Vagina (tissue), 2 donors: ENCODE results near the gene CHRM2.

Experiments
- POLR2AphosphoS5 ChIP-seq, 2 donors: sonication (generic); formaldehyde crosslinking; IDR thresholded peaks; one replicate each; pipeline ENCODE4 v1.9.0; 2017; ENCODE audit warnings: antibody characterized with exemption in 2 of 2, mild to moderate bottlenecking in 2 of 2, low read depth in 1 of 2; ENCODE audit not compliant: insufficient read depth in 1 of 2
- TF ChIP-seq, protein P1 (sequence below), 3 experiments: fragments of 450-650 bp in 2 of 3; fragments of 200-600 bp in 1 of 3; sonication (generic) in 1 of 3; IDR thresholded peaks; one replicate each; pipeline ENCODE4 v1.5.1; 2017 to 2019; ENCODE audit warnings: antibody characterized with exemption in 3 of 3, mild to moderate bottlenecking in 2 of 3, moderate library complexity in 2 of 3

DNA sequence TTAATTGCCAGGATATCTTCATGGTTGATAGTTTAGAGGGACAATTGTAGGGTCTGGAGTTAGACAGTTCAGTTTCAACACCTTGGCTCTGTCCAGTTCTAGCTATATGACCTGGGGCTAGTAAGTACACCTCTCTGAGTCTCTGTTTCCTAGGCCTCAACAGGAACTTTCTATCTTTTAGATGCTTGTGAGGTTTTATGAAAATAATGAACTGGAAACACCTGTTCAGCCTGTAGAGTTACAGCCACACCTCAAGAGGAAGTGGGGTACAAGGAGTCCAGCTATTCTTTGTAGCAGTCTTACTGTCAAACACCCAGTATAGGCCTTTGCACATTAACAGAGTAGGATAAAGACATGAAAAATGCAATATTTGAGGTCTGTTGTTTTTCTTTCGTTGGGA, 73.4 kb downstream of the CHRM2 start:
- no peak for TF ChIP-seq POLR2AphosphoS5 (IDR thresholded peaks at IDR 0.05; ENCODE audit: insufficient read depth in 1 of 2, low read depth in 1 of 2)
- TF ChIP-seq, protein P1, sequence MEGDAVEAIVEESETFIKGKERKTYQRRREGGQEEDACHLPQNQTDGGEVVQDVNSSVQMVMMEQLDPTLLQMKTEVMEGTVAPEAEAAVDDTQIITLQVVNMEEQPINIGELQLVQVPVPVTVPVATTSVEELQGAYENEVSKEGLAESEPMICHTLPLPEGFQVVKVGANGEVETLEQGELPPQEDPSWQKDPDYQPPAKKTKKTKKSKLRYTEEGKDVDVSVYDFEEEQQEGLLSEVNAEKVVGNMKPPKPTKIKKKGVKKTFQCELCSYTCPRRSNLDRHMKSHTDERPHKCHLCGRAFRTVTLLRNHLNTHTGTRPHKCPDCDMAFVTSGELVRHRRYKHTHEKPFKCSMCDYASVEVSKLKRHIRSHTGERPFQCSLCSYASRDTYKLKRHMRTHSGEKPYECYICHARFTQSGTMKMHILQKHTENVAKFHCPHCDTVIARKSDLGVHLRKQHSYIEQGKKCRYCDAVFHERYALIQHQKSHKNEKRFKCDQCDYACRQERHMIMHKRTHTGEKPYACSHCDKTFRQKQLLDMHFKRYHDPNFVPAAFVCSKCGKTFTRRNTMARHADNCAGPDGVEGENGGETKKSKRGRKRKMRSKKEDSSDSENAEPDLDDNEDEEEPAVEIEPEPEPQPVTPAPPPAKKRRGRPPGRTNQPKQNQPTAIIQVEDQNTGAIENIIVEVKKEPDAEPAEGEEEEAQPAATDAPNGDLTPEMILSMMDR (IDR thresholded peaks at IDR 0.05): no peak
